NAMALWA (cell line): Measurements from ENCODE around the gene DHX16.
"Not testable (repeated sequence)": the region's sequence is repeated elsewhere in the genome, so short reads cannot be mapped to it uniquely, and the experiment has no call there.

ENCODE experiments used
- DNase-seq: peaks from one replicate; pipeline ENCODE4 v3.0.0-alpha.2; 2015; ENCODE audit warnings: low spot score

Gene DHX16

GRCh38 chr6:30672445-30673253, at the start of gene DHX16:
DHX16 (minus strand) TSS chr6:30673006; CDS start chr6:30672841, 165 bp downstream.
- peak; percentile 97 for DNase-seq

GRCh38 chr6:30722025-30722279, 49.1 kb upstream of the DHX16 start:
- not testable (repeated sequence) for DNase-seq

- DNase-seq: peak; percentile 92
Measured at GRCh38 chr6:30721198-30722024, 48.6 kb upstream of the DHX16 start.

- DNase-seq: peak; percentile 88
Measured at GRCh38 chr6:30720738-30721197, 48.0 kb upstream of the DHX16 start.

- peak; percentile 96 for DNase-seq
Measured at GRCh38 chr6:30719791-30720737, 47.3 kb upstream of the DHX16 start, which contains the start of gene TUBB. TUBB (plus strand) TSS chr6:30720352; CDS start chr6:30720507, 155 bp downstream.

- no peak for DNase-seq
Measured at GRCh38 chr6:30719356-30719755, 46.5 kb upstream of the DHX16 start.

- not testable (repeated sequence) for DNase-seq
Measured at GRCh38 chr6:30717845-30718720, 45.3 kb upstream of the DHX16 start.

- peak; percentile 100 for DNase-seq
Measured at GRCh38 chr6:30717129-30717844, 44.5 kb upstream of the DHX16 start, which contains the start of gene MDC1. MDC1 (minus strand) TSS chr6:30717281; CDS start chr6:30715175, 2,106 bp downstream.

GRCh38 chr6:30716879-30717128, 44.0 kb upstream of the DHX16 start:
- no peak for DNase-seq

GRCh38 chr6:30714263-30714662, 41.5 kb upstream of the DHX16 start:
- no peak for DNase-seq

- DNase-seq: no peak
Measured at GRCh38 chr6:30712441-30712945, 39.7 kb upstream of the DHX16 start.

GRCh38 chr6:30711758-30712380, 39.1 kb upstream of the DHX16 start:
- no peak for DNase-seq

- DNase-seq: no peak
Measured at GRCh38 chr6:30709101-30709868, 36.5 kb upstream of the DHX16 start.

GRCh38 chr6:30707281-30707850, 34.6 kb upstream of the DHX16 start:
- DNase-seq: no peak

GRCh38 chr6:30705620-30706019, 32.8 kb upstream of the DHX16 start:
- no peak for DNase-seq

- no peak for DNase-seq
Measured at GRCh38 chr6:30703821-30704220, 31.0 kb upstream of the DHX16 start.

- no peak for DNase-seq
Measured at GRCh38 chr6:30703011-30703410, 30.2 kb upstream of the DHX16 start.

GRCh38 chr6:30700340-30700739, 27.5 kb upstream of the DHX16 start:
- no peak for DNase-seq

- no peak for DNase-seq
Measured at GRCh38 chr6:30696432-30696831, 23.6 kb upstream of the DHX16 start.
